PFSK-1 (cell line): Measurements from ENCODE around the gene AOPEP.

Experiments used
- FOXP2 ChIP-seq: optimal IDR thresholded peaks from 2 replicates; pipeline ENCODE3; 2011; ENCODE audit warnings: borderline replicate concordance, control low read depth, inconsistent platforms; ENCODE audit not compliant: insufficient read depth; ENCODE audit errors: extremely low read length, extremely low read depth
- POLR2AphosphoS5 ChIP-seq: IDR thresholded peaks from 2 replicates; pipeline ENCODE4 v1.6.1; 2012; ENCODE audit warnings: low read depth, mild to moderate bottlenecking, control low read depth, low read length, moderate library complexity
- SIN3A ChIP-seq: IDR thresholded peaks from 2 replicates; pipeline ENCODE4 v1.6.1; 2012; ENCODE audit warnings: mild to moderate bottlenecking, low read length, moderate library complexity, borderline replicate concordance; ENCODE audit not compliant: insufficient read depth
- TAF1 ChIP-seq: IDR thresholded peaks from 2 replicates; pipeline ENCODE4 v1.6.1; 2012; ENCODE audit warnings: low read length, control low read depth, borderline replicate concordance; ENCODE audit not compliant: insufficient read depth
- TF ChIP-seq, protein P1 (sequence below), 2 experiments: IDR thresholded peaks; 2 replicates each; pipeline versions ENCODE4 v1.6.1 to v1.8.0; 2011 to 2012; ENCODE audit warnings: low read depth in 2 of 2, low read length in 2 of 2, control low read depth in 1 of 2, inconsistent platforms in 1 of 2, mild to moderate bottlenecking in 1 of 2, moderate library complexity in 1 of 2; ENCODE audit not compliant: insufficient read depth in 1 of 2

The AOPEP gene

DNA sequence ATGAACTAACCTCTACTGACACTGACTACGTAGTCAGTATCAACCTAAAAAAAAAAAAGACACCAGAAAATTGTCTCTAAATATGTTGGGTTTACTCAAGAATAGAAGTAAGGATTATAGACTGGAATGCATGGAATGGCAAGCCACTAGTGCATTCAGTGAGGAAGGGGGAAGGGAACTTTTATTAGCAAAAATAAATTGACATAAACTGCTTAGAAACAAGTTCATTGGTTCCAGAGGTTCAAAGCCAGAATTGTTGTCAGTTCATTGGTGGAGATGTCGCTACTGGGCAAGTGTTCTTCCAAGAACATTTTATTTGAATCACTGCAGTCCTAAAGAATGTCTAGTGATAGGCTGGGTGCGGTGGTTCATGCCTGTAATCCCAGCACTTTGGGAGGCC is 26.1 kb upstream of the AOPEP start:
- TF ChIP-seq POLR2AphosphoS5 (no peak), FOXP2 (no peak), TAF1 (no peak), SIN3A (no peak)
- TF ChIP-seq, protein P1, sequence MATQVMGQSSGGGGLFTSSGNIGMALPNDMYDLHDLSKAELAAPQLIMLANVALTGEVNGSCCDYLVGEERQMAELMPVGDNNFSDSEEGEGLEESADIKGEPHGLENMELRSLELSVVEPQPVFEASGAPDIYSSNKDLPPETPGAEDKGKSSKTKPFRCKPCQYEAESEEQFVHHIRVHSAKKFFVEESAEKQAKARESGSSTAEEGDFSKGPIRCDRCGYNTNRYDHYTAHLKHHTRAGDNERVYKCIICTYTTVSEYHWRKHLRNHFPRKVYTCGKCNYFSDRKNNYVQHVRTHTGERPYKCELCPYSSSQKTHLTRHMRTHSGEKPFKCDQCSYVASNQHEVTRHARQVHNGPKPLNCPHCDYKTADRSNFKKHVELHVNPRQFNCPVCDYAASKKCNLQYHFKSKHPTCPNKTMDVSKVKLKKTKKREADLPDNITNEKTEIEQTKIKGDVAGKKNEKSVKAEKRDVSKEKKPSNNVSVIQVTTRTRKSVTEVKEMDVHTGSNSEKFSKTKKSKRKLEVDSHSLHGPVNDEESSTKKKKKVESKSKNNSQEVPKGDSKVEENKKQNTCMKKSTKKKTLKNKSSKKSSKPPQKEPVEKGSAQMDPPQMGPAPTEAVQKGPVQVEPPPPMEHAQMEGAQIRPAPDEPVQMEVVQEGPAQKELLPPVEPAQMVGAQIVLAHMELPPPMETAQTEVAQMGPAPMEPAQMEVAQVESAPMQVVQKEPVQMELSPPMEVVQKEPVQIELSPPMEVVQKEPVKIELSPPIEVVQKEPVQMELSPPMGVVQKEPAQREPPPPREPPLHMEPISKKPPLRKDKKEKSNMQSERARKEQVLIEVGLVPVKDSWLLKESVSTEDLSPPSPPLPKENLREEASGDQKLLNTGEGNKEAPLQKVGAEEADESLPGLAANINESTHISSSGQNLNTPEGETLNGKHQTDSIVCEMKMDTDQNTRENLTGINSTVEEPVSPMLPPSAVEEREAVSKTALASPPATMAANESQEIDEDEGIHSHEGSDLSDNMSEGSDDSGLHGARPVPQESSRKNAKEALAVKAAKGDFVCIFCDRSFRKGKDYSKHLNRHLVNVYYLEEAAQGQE (IDR thresholded peaks at IDR 0.05; ENCODE audit: insufficient read depth in 1 of 2, low read depth in 2 of 2, low read length in 2 of 2), result no peak

- TF ChIP-seq POLR2AphosphoS5 (no peak), FOXP2 (no peak), SIN3A (no peak)
- TF ChIP-seq, protein P1 (IDR thresholded peaks at IDR 0.05; ENCODE audit: insufficient read depth in 1 of 2, low read depth in 2 of 2, low read length in 2 of 2), result no peak
Measured at GRCh38 chr9:94703488-94704140, 22.9 kb upstream of the AOPEP start.

DNA sequence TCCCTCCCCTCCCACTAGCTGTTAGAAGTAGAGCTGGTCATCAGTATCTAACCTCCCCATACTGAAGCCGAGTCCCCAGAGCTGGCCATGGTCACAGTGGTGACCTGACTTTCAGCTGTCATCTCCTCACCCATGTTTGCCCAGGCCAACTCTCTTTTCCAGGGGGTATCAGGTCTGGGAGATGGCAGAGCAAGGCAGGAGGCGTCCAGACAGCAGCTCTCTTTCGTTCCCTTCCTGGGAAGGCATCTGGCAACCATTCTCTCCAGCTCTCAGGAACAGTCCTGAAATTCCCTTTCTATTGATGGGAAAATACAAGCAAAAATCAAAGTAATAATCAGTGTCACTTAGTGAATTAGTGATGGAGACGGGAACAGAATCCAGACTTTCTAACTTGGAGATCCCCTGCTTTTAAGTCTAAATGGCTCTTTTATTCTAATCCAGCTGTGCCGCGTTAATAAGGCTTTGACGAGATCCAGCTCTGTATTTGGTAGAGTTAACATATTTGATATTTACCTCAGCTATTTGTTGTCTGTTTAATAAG is 21.3 kb upstream of the AOPEP start:
- TF ChIP-seq SIN3A (no peak), TAF1 (no peak)
- TF ChIP-seq, protein P1 (IDR thresholded peaks at IDR 0.05; ENCODE audit: insufficient read depth in 1 of 2, low read depth in 2 of 2, low read length in 2 of 2), result no peak

- TF ChIP-seq FOXP2 (no peak), POLR2AphosphoS5 (no peak), SIN3A (no peak), TAF1 (no peak)
- TF ChIP-seq, protein P1 (IDR thresholded peaks at IDR 0.05; ENCODE audit: insufficient read depth in 1 of 2, low read depth in 2 of 2, low read length in 2 of 2), result no peak
Measured at GRCh38 chr9:94706922-94707321, 19.6 kb upstream of the AOPEP start.
